ENCODE data around the gene DCP1B.

DNA sequence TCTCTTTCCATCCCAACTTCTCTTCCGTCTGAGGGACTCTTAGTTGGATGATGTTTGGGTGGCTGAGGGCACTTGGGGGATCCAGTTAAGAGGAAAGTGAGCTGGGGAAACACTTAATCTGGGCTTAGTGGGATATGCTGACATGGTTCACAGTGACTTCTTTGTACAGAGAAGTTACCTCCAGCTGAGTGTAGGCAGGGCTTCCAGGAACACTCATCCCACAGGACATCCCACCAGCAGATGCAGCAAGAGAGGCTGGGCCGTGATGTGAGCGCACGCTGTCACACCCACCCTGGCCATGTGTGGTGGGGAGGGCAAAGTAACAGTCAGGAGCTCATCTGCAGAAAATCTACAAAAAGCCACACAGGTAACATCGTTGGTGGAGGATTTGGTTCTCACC lies 85.0 kb downstream of the DCP1B start:
- TF ChIP-seq GATA2 (IDR thresholded peaks at IDR 0.05; ENCODE audit: low read depth, low read length) (no peak), GATA3 (IDR thresholded peaks at IDR 0.05; ENCODE audit: low read depth, low read length) (no peak)

Measured in SH-SY5Y (cell line).